OCI-LY7 (cell line): ENCODE data around the gene COLEC12. TPM values are rescaled to one million over a fixed set of nuclear protein-coding genes. Genes with fewer than 3 reads are reported as not detected.

ENCODE experiments used
- BruUV-seq: library from RNA; stranded (reverse); fragments of 400-500 nt; replicated peaks from 2 replicates; lab custom pipeline; 2021; lab: Mats Ljungman, UMichigan
- CTCF ChIA-PET: fragments of 300-600 bp; sonication (Branson Sonifier 250); formaldehyde crosslinking; loops from one replicate; lab custom pipeline; 2022; ENCODE audit warnings: antibody characterized with exemption; ENCODE audit not compliant: unreplicated experiment; lab: Charles Lee
- POLR2A ChIA-PET: fragments of 300-600 bp; sonication (Branson Sonifier 250); formaldehyde crosslinking; loops from one replicate; lab custom pipeline; 2022; ENCODE audit warnings: antibody characterized with exemption; lab: Charles Lee
- DNase-seq: peaks from one replicate; pipeline ENCODE4 v3.0.0-alpha.2; 2015; ENCODE audit warnings: low spot score
- H2AFZ ChIP-seq: fragments of 200-600 bp; sonication (generic), shearing (Covaris generic); 2 replicates; pipeline ENCODE4 v1.6.1; 2014; ENCODE audit warnings: mild to moderate bottlenecking, antibody characterized with exemption, low read length, moderate library complexity
- H3K27ac ChIP-seq: fragments of 200-600 bp; sonication (generic); 2 replicates; pipeline ENCODE4 v1.5.1; 2014; ENCODE audit warnings: mixed run types, low read depth, mild to moderate bottlenecking, moderate library complexity, low read length, inconsistent platforms; ENCODE audit not compliant: poor library complexity, severe bottlenecking
- H3K36me3 ChIP-seq: fragments of 200-600 bp; sonication (generic); 2 replicates; pipeline ENCODE4 v1.6.1; 2014; ENCODE audit warnings: mild to moderate bottlenecking, antibody characterized with exemption, low read length, moderate library complexity, mixed read lengths; ENCODE audit not compliant: insufficient read depth
- H3K4me1 ChIP-seq: fragments of 200-600 bp; sonication (generic); 2 replicates; pipeline ENCODE4 v1.5.1; 2014; ENCODE audit warnings: mild to moderate bottlenecking, low read length; ENCODE audit not compliant: insufficient read depth, poor library complexity, severe bottlenecking
- H3K4me2 ChIP-seq: fragments of 200-600 bp; sonication (generic); 2 replicates; pipeline ENCODE4 v1.6.1; 2014; ENCODE audit warnings: mild to moderate bottlenecking, low read length
- H3K4me3 ChIP-seq: fragments of 200-600 bp; sonication (generic); 2 replicates; pipeline ENCODE4 v1.5.1; 2014; ENCODE audit warnings: mild to moderate bottlenecking, low read depth, low read length; ENCODE audit not compliant: poor library complexity, severe bottlenecking
- H3K79me2 ChIP-seq: fragments of 200-600 bp; sonication (generic); 2 replicates; pipeline ENCODE4 v1.6.1; 2016; ENCODE audit warnings: low read depth, mild to moderate bottlenecking, low read length, moderate library complexity, mixed read lengths; ENCODE audit not compliant: insufficient read depth
- H3K9me2 ChIP-seq: fragments of 200-600 bp; sonication (generic); 2 replicates; pipeline ENCODE4 v1.6.1; 2016; ENCODE audit warnings: mild to moderate bottlenecking, low read length, mixed read lengths; ENCODE audit not compliant: insufficient read depth
- H3K9me3 ChIP-seq: fragments of 200-600 bp; sonication (generic); 2 replicates; pipeline ENCODE4 v1.6.1; 2014; ENCODE audit warnings: mild to moderate bottlenecking, mixed run types, low read length, mixed read lengths
- H4K20me1 ChIP-seq: fragments of 200-600 bp; sonication (generic); 2 replicates; pipeline ENCODE4 v1.6.1; 2014; ENCODE audit warnings: mild to moderate bottlenecking, antibody characterized with exemption, low read length, moderate library complexity, mixed read lengths; ENCODE audit not compliant: insufficient read depth
- EZH2phosphoT487 ChIP-seq: fragments of 200-600 bp; sonication (generic); IDR thresholded peaks from 2 replicates; pipeline ENCODE4 v1.6.1; 2018; ENCODE audit warnings: low read depth, borderline replicate concordance, mild to moderate bottlenecking, mixed run types, antibody characterized with exemption, low read length, moderate library complexity, mixed read lengths
- intact Hi-C: fragments of 100-400 bp; cut with micrococcal nuclease; formaldehyde crosslinking; loops from one replicate; pipeline ENCODE4 v1.10.0; 2022; ENCODE audit not compliant: unreplicated experiment
- total RNA-seq, 2 experiments: library from RNA; depleted of rRNA in 1 of 2; stranded (reverse); fragments of >200 nt in 1 of 2; shearing (Covaris generic) in 1 of 2; gene quantifications; 2 replicates each; pipeline ENCODE4 v1.2.3, GENCODE V29; 2014 to 2022
- TF ChIP-seq, protein P1 (sequence below): fragments of 200-600 bp; sonication (generic); conservative IDR thresholded peaks from 2 replicates; pipeline ENCODE4 v1.5.1; 2014; ENCODE audit warnings: mild to moderate bottlenecking, antibody characterized with exemption, low read length, moderate library complexity, mixed read lengths

COLEC12 gene
- total RNA-seq, 2 experiments from 2014 or later, result not detected

DNA sequence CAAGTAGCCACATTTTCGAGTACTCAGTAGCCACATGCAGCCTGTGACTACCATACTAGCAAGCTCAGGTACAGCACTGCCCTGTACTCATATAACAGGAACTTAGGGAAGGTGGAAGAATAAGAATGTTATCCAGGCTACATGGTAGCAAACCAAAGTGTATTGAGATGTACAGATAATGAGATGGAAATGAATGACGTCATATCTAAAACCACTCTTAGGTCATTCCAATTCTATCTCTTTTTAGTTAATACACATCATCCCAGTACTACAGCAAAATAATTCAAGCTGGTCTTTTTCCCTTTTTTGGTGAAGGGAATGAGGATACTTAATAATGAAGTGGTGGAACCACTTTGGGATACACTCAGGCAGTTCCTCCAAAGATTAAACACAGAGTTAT lies 38.7 kb downstream of the COLEC12 start:
- H3K9me3 ChIP-seq, result no peaks in the 10 kb centered on the region
- H3K4me1 ChIP-seq, result peaks cover 15% of the 10 kb centered on the region
- no peaks in the 10 kb centered on the region for H3K79me2 ChIP-seq
- no peak overlapping the region for H3K4me2 ChIP-seq
- ChIA-PET POLR2A (no interaction called here), CTCF (no interaction called here)
- no peaks in the 10 kb centered on the region for H3K36me3 ChIP-seq
- H3K27ac ChIP-seq, result no peak overlapping the region
- no peak for DNase-seq
- H3K9me2 ChIP-seq, result no peaks in the 10 kb centered on the region
- H2AFZ ChIP-seq, result no peak overlapping the region
- H3K4me3 ChIP-seq, result no peak overlapping the region
- no TSS peak for BruUV-seq
- intact Hi-C loops, result no loop called here
- no peaks in the 10 kb centered on the region for H4K20me1 ChIP-seq
- TF ChIP-seq, protein P1, sequence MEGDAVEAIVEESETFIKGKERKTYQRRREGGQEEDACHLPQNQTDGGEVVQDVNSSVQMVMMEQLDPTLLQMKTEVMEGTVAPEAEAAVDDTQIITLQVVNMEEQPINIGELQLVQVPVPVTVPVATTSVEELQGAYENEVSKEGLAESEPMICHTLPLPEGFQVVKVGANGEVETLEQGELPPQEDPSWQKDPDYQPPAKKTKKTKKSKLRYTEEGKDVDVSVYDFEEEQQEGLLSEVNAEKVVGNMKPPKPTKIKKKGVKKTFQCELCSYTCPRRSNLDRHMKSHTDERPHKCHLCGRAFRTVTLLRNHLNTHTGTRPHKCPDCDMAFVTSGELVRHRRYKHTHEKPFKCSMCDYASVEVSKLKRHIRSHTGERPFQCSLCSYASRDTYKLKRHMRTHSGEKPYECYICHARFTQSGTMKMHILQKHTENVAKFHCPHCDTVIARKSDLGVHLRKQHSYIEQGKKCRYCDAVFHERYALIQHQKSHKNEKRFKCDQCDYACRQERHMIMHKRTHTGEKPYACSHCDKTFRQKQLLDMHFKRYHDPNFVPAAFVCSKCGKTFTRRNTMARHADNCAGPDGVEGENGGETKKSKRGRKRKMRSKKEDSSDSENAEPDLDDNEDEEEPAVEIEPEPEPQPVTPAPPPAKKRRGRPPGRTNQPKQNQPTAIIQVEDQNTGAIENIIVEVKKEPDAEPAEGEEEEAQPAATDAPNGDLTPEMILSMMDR, result no peak
- no peak for TF ChIP-seq EZH2phosphoT487

DNA sequence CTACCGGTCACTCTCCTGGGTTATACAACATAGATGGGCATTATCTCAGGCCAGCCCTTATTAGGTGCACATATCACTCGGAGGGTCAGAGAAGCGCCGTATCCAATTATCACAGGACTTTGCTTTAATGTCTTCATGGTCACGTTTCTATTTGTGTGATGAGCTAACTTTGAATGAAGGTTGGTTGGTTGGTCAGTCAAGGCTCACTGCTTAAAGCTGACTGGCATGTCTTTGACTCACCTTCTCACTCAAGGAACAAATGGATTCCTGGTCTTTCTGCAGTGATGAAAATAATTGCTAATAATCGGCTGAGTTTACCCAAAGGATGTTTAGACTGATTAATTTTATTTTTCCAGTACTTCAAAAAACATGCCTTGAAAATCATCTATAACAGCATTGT lies 39.7 kb downstream of the COLEC12 start:
- DNase-seq, result no peak
- Histone ChIP-seq H3K9me2 (no peaks in the 10 kb centered on the region), H3K9me3 (no peaks in the 10 kb centered on the region), H4K20me1 (no peaks in the 10 kb centered on the region), H3K36me3 (no peaks in the 10 kb centered on the region), H3K27ac (no peak overlapping the region), H3K4me2 (no peak overlapping the region), H3K79me2 (no peaks in the 10 kb centered on the region), H2AFZ (no peak overlapping the region), H3K4me3 (no peak overlapping the region), H3K4me1 (peaks cover 20% of the 10 kb centered on the region)
- TF ChIP-seq, protein P1, result no peak
- no peak for TF ChIP-seq EZH2phosphoT487
- intact Hi-C loops, result no loop called here
- CTCF ChIA-PET, result no interaction called here
- POLR2A ChIA-PET, result no interaction called here
- no TSS peak for BruUV-seq

DNA sequence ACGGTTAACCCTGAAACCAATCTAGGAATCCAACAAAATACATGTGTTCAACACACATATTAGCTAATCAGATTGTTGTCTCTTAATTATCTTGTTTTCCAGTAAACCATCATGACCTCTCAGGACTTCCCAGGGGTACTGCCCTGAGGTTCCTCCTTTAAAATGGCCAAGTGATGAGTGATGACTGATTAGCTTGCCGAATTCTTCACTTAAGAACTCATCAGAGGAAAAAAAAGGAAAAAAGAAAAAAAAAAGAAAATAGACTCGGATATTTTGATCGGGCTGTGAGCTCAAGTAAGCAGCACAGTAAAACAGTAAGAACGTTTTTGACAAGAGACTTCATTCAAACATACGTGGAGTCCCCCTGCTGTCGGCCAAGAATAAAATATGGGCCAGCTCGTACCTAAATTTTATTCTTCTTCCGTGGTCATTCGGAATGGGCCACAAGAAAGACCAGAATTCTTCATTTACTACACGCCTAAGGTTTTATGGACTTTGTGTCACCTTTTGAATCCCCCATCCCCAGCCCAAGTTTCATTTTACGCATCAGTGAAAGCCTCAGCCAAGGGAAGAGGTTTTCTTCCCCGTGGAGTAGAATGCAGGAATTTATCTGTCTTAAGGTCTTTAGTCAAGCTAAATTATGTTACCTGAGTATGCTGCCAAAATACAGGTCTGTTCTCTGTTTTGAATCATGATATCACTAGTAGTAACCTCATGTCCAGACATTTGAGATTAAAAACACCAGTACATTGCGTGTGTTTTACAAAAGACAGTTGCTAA lies 40.5 kb downstream of the COLEC12 start:
- POLR2A ChIA-PET, result no interaction called here
- peaks cover 20% of the 10 kb centered on the region for H3K4me1 ChIP-seq
- DNase-seq, result no peak
- intact Hi-C loops, result no loop called here
- no peak overlapping the region for H2AFZ ChIP-seq
- H3K4me2 ChIP-seq, result no peak overlapping the region
- TF ChIP-seq, protein P1, result no peak
- no peak for TF ChIP-seq EZH2phosphoT487
- no peak overlapping the region for H3K27ac ChIP-seq
- H3K4me3 ChIP-seq, result no peak overlapping the region
- no TSS peak for BruUV-seq
- no peaks in the 10 kb centered on the region for H4K20me1 ChIP-seq
- H3K36me3 ChIP-seq, result no peaks in the 10 kb centered on the region
- H3K9me3 ChIP-seq, result no peaks in the 10 kb centered on the region
- CTCF ChIA-PET, result no interaction called here
- H3K79me2 ChIP-seq, result no peaks in the 10 kb centered on the region
- H3K9me2 ChIP-seq, result no peaks in the 10 kb centered on the region
